Non-pigmented ciliary epithelial cell (primary cell): ENCODE results near the gene SGF29.
"Not testable (repeated sequence)": the region's sequence is repeated elsewhere in the genome, so short reads cannot be mapped to it uniquely, and the experiment has no call there.

ENCODE experiments used
- DNase-seq: peaks from one replicate; pipeline ENCODE4 v3.0.0-alpha.2; 2010; ENCODE audit warnings: low read depth

SGF29 gene

DNA sequence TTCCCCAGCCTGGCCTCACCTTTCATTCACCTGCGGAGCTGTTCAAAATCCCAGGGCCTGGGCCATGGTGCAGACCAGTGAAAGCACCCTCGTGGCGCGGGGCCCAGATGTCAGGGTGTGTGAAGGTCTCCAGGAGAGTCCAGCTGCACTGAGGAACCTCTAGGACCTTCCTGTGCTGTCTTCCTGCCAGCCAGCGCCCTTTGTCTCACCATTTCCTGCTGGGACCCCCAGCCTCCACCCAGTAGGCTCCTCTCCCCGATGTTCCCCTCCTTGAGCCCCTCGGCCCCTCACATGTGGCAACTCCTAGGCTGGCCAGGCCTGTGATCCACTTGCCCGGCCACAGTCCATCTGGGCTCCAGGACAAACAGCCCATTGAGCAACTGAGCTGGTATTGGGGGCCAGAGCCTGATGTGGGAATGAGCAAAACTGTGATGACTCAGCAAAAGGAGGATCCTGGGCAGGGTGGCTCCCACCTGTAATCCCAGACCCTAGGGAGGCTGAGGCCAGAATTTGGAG, 42.5 kb downstream of the SGF29 start:
- DNase-seq: no peak

DNA sequence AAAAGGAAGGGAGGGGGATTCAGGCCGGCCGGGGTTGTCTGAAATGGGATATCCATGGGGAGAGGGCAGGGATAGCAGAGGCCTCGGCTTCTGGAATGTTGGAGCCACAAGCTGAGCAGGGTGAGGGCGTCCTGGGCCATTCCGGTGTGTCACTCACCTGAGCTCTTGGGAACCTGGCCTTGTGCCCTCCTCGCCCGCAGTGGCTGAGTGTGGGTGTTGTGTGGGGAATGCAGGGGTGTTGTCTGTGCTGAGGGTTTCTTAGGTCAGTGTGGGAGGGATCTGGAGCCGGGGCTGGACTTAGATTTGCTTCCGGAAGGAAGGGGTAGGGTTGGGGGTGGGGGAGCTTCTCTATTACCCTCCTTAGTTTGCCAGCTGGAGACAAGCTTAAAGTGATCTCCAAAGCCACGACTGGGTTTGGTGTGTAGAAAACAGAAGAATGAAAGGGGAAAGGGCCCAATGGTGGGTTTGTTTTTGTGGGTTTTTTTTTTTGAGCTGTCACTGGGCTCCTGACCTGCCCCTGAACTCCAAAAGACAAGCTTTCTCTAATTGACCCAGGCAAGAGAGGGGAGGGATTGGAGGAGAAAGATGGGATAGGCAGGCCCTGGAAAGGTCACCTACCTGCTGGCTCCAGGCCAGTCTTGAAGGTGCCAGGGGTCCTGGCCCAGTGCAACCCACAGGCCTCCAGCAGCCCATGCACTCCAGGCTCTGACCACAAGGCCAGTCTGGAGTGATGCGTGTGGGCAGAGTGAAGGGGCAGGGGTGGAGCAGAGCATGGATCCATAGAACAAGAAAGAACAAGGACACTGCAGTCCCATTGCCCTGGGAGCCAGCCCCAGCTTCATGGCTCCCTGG, 43.3 kb downstream of the SGF29 start, which contains the start of gene SULT1A2:
SULT1A2 (minus strand) TSS at position 211 of the 852 bp plus-strand sequence. CDS start 1,120 bp downstream, outside the sequence.
- no peak for DNase-seq

- no peak for DNase-seq
Measured at GRCh38 chr16:28597692-28598261, 44.1 kb downstream of the SGF29 start.

- not testable (repeated sequence) for DNase-seq
Measured at GRCh38 chr16:28599377-28600285, 45.9 kb downstream of the SGF29 start.

- not testable (repeated sequence) for DNase-seq
Measured at GRCh38 chr16:28600965-28601364, 47.2 kb downstream of the SGF29 start.

DNA sequence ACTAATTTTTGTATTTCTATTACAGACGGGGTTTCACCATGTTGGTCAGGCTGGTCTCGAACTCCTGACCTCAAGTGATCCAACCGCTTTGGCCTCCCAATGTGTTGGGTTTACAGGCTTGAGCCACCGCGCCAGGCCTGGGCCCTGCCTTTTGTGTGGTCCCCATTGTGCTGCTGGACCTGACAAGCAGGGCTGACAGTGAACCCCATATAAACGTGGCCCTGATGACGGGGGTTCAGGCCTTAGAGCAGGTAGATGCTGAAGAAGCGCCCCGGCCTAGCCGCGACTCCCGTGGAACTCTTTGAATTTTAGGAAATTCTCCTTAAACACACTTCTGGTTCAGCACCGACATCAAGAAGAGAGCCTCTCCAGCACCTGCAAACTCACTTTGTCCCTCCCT, 47.9 kb downstream of the SGF29 start:
- DNase-seq: not testable (repeated sequence)

GRCh38 chr16:28602062-28602461, 48.3 kb downstream of the SGF29 start:
- not testable (repeated sequence) for DNase-seq

DNA sequence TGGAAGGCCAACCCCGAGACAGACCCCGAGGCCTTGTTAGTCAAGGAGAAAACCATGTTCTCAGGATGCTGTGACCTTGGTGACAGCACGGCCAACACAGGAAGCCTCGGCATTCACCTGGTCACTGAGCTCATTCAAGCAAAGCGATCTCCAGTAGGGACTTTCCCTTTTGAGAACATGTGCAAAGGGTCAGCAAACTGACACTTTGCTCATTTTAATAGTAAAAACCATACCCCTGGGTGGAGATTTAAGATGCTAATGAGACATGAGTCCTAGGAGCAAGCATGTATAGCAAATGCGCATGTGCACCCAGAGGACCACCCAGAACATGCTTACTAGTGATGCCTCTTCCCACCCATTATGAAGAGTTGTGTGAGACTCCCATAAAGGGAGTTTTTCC, 48.8 kb downstream of the SGF29 start:
- DNase-seq: no peak

GRCh38 chr16:28603381-28604185, 49.9 kb downstream of the SGF29 start:
- DNase-seq: no peak

- no peak for DNase-seq
Measured at GRCh38 chr16:28604186-28604565, 50.5 kb downstream of the SGF29 start.

DNA sequence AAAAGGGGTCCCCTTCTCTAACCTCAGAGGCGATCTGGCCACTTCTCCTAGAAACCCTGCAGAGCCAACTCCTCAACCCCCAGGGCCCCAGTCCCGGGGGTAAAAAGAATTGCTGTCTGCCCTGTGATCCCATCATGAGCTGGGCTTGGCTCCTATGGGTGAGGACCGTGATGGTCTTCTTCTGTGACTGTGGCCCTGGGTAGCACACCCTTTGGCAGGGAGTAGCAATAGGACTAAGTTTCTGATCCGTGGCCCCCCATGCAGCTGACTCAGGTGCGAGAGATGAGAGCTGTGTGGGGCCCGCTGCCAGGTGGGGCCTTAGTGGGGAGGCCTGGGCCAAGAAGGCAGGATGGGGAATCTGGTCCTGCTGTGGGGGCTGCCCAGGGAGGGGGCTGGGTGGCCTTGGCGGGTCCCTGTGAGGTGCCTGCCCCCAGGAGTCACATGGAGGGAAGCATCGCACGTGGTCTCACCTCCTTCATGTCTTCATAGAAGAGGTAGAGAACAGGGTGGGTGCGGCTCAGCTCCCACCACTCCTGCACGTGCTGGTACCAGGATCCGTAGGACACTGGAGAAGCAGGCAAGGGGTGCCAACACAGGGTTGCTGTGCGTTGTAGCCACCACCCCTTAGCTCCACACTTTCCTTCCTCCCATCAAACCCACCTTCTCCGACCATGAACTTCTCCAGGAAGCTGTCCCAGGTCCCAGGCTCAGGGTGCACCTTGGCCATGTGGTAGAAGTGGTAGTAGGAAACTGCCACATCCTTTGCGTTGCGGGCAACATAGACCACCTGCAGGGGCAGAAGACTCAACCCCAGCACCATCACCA, 52.8 kb downstream of the SGF29 start:
- no peak for DNase-seq

DNA sequence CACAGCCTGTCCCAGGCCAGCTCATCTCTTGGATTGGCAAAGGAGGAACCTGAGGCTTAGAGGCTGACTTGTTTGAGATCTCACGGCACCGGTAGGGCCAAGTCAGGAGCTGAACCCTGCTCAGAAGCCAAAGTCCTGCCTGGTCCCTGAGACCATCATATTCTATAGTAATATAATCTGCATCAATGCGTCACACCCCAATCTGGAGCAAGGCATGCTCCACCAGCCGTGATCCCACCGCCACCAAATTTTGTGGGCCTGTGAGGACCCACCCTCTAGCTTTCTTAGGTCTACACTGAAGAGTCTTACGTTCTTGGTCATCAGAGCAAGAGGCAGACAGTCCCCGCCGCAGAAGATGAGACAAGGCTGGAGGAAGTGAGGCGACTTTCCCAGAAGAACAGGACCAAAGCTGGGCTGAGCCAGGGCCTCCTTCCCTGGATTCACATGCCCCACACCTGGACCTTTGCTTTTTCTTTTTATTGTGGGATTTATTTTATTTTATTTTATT, 53.5 kb downstream of the SGF29 start:
- no peak for DNase-seq

- DNase-seq: not testable (repeated sequence)
Measured at GRCh38 chr16:28607681-28608495, 54.2 kb downstream of the SGF29 start.

GRCh38 chr16:28608496-28608808, 54.7 kb downstream of the SGF29 start:
- not testable (repeated sequence) for DNase-seq

GRCh38 chr16:28608867-28609596, 55.3 kb downstream of the SGF29 start:
- not testable (repeated sequence) for DNase-seq

DNA sequence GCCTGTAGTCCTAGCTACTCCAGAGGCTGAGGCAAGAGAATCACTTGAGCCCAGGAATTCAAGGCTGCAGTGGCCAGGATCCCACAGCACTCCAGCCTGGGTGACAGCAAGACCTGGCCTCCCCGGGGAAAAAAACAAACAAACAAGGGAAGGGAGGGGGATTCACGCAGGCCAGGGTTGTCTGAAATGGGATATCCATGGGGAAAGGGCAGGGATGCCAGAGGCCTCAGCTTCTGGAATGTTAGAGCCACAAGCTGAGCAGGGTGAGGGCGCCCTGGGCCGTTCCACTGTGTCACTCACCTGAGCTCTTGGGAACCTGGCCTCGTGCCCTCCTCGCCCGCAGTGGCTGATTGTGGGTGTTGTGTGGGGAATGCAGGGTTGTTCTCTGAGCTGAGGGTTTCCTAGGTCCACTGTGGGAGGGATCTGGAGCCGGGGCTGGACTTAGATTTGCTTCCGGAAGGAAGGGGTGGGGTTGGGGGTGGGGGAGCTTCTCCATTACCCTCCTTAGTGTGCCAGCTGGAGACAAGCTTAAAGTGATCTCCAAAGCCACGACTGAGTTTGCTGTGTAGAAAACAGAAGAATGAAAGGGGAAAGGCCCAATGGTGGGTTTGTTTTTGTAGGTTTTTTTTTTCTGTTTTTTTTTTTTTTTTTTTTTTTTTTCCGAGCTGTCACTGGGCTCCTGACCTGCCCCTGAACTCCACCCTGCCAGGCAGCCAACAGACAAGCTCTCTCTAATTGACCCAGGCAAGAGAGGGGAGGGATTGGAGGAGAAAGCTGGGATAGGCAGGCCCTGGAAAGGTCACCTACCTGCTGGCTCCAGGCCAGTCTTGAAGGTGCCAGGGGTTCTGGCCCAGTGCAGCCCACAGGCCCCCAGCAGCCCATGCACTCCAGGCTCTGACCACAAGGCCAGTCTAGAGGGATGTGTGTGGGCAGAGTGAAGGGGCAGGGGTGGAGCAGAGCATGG, 56.2 kb downstream of the SGF29 start, which contains the start of gene SULT1A1:
SULT1A1 (minus strand) TSS at position 414 of the 964 bp plus-strand sequence. CDS start 1,189 bp downstream, outside the sequence.
- DNase-seq: no peak

- DNase-seq: no peak
Measured at GRCh38 chr16:28610595-28611191, 57.0 kb downstream of the SGF29 start.
